ENCODE results near the gene ADRA2A.
A peak's percentile ranks its signal among the peaks of the same experiment; 100 is the strongest.

Gene ADRA2A

GRCh38 chr10:111076682-111077478 lies at the start of gene ADRA2A:
Gene ADRA2A (plus strand): TSS chr10:111077029. CDS start chr10:111077997, 968 bp downstream.
- peak; percentile 34 for DNase-seq

- no peak for DNase-seq
These were observed 46.6 kb upstream of the ADRA2A start for GRCh38 chr10:111030042-111030750.

- peak; percentile 49 for DNase-seq
These were observed 42.1 kb upstream of the ADRA2A start for GRCh38 chr10:111034598-111035310.

- no peak for DNase-seq
These were observed 41.3 kb upstream of the ADRA2A start for GRCh38 chr10:111035542-111035941.

- no peak for DNase-seq
These were observed 39.0 kb upstream of the ADRA2A start for GRCh38 chr10:111037858-111038257.

- no peak for DNase-seq
These were observed 37.3 kb upstream of the ADRA2A start for GRCh38 chr10:111039522-111039921.

GRCh38 chr10:111057006-111057405 lies 19.8 kb upstream of the ADRA2A start:
- no peak for DNase-seq

- DNase-seq, result no peak
These were observed 13.4 kb upstream of the ADRA2A start for GRCh38 chr10:111063471-111063870.

GRCh38 chr10:111072232-111072631 lies 4.6 kb upstream of the ADRA2A start:
- no peak for DNase-seq

- no peak for DNase-seq
These were observed 1.1 kb upstream of the ADRA2A start for GRCh38 chr10:111075577-111076185.

GRCh38 chr10:111076191-111076681 lies 593 bp upstream of the ADRA2A start:
- DNase-seq, result peak; percentile 46

GRCh38 chr10:111077479-111077784 lies 603 bp downstream of the ADRA2A start:
- no peak for DNase-seq

- DNase-seq, result peak; percentile 11
These were observed 1.1 kb downstream of the ADRA2A start for GRCh38 chr10:111077785-111078504.

- DNase-seq, result no peak
These were observed 1.8 kb downstream of the ADRA2A start for GRCh38 chr10:111078505-111079185.

- no peak for DNase-seq
These were observed 2.5 kb downstream of the ADRA2A start for GRCh38 chr10:111079241-111079760.

- DNase-seq, result no peak
These were observed 3.0 kb downstream of the ADRA2A start for GRCh38 chr10:111079781-111080180.

GRCh38 chr10:111080224-111080623 lies 3.4 kb downstream of the ADRA2A start:
- no peak for DNase-seq

- no peak for DNase-seq
These were observed 4.8 kb downstream of the ADRA2A start for GRCh38 chr10:111081595-111081994.

- DNase-seq, result no peak
These were observed 5.5 kb downstream of the ADRA2A start for GRCh38 chr10:111082102-111082975.

All from fibroblast of skin of right biceps (primary cell).